HG02623 (cell line): ENCODE results near the gene ZNF831.

Experiments
- ATAC-seq: cut with Tn5 transposase; IDR thresholded peaks from one replicate; pipeline ENCODE4 v1.9.1; 2021; ENCODE audit warnings: moderate library complexity; ENCODE audit not compliant: unreplicated experiment

Gene ZNF831

GRCh38 chr20:59178983-59179595 lies 15.5 kb downstream of the ZNF831 start:
- ATAC-seq: no peak

DNA sequence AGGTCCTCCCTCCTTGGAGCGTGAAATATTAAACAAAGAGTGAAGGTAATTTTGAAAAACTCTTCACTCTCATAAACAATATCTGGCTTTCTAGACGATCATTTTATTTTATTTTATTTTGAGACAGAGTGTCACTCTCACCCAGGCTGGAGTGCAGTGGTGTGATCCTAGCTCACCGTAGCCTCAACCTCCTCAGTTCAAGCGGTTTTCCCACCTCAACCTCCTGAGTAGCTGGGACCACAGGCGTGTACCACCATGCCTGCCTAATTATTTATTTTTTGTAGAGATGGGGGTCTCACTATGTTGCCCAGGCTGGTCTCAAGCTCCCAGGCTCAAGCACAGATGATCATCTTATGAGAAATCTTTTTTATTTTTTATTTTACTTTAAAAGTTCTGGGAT lies 16.4 kb downstream of the ZNF831 start:
- ATAC-seq: no peak

GRCh38 chr20:59181936-59182335 lies 18.3 kb downstream of the ZNF831 start:
- no peak for ATAC-seq

DNA sequence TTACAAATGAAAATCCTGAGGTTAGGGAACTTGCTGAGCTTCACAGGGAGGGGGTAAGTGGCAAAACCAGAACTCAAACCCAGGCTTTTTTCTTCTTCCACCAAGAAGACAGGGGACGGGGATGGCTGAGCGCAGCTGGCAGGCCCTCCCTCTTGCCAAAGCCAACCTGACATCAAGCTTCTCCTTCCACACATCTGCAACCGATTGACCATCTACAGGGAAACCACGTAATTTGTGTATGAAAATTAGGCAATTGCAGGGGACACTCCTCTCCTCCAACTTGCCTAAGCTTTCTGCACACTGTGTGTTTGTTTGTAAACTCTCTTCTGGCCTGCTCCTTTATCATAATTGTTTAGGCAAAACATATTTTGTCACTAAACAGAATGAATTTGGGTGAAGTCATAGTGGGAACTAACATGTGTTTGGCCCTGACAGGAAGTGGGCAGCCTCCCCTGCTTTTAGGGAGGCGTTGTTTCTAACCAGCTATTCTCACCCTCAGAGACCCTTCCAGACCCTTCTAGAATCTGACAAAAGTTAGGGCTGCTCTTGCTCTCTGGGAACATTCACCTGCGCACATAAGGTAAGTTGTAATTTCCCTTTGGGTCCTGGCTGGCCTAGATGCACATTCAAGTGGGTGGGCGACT lies 18.9 kb downstream of the ZNF831 start:
- peak; percentile 52 for ATAC-seq

DNA sequence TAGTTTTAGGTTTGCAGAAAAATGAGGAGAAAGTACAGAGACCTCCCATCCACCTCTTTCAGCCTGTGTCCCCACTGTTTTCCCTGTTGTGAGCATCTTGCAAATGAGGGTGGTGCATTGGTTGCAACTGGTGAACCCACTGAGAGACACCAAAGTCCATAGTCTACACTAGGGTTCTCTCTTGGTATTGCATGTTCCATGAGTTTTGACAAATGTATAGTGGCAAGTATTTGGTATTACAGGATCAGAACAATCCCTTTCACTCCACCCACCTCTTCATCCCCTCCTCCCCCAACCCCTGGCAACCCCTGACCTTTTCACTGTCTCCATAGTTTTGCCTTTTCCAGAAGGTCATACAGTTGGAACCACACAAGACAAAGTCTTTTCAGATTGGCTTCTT lies 20.1 kb downstream of the ZNF831 start:
- ATAC-seq: no peak

GRCh38 chr20:59184880-59185447 lies 21.3 kb downstream of the ZNF831 start:
- ATAC-seq: no peak

DNA sequence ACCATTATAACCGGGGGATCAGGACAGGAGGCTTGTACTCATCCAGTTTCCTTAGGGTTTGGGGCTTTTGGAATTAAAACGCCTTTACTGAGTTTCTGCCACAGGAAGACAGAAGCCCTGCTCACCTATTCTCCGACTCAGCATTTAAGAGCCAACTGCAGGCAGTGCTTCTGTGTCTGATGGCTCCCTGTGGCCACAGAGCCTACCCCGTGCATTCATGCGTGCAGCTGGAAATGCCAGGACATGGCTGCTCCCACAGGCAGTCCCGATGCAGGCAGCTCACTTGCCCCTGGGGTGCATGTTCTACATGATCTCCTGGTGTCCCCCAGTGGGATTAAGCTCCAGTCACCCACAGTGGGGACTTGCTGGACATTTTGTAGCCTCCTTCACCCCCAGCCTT lies 22.2 kb downstream of the ZNF831 start:
- ATAC-seq: no peak

DNA sequence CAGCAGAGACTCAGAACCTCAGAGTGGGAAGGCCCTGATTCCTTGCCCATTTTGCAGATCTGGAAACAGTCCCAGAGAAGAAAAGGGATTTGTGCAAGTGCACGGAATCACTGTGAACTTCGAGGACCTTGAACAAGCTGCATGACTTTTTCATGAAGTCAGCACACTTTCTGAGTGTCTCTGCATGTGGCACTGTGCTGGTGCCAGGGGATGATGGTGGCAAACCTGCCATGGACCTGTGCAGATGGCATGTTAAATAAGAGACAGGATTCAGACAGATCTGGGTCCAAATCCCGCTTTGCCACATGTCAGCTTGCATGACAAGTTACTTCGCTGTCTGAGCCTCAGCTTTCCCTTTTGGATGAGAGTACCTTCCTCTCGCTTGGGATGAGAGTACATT lies 26.8 kb downstream of the ZNF831 start:
- no peak for ATAC-seq

DNA sequence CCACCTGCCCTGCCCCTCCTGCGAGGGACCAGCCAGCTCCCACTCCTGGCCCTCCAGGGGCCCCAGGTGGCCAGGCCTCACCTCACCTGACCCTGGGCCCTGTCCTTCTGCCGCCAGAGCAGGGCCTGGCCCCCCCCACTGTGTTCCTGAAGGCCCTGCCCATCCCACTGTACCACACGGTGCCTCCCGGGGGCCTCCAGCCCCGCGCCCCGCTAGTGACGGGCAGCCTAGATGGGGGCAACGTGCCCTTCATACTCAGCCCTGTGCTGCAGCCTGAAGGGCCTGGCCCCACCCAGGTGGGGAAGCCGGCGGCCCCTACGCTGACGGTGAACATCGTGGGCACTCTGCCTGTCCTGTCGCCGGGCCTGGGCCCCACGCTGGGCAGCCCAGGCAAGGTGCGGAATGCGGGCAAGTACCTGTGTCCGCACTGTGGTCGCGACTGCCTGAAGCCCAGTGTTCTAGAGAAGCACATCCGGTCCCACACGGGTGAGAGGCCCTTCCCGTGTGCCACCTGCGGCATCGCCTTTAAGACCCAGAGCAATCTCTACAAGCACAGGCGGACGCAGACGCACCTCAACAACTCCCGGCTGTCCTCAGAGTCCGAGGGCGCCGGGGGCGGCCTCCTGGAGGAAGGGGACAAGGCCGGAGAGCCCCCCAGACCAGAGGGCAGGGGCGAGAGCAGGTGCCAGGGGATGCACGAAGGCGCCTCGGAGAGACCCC lies 27.6 kb downstream of the ZNF831 start:
- no peak for ATAC-seq

DNA sequence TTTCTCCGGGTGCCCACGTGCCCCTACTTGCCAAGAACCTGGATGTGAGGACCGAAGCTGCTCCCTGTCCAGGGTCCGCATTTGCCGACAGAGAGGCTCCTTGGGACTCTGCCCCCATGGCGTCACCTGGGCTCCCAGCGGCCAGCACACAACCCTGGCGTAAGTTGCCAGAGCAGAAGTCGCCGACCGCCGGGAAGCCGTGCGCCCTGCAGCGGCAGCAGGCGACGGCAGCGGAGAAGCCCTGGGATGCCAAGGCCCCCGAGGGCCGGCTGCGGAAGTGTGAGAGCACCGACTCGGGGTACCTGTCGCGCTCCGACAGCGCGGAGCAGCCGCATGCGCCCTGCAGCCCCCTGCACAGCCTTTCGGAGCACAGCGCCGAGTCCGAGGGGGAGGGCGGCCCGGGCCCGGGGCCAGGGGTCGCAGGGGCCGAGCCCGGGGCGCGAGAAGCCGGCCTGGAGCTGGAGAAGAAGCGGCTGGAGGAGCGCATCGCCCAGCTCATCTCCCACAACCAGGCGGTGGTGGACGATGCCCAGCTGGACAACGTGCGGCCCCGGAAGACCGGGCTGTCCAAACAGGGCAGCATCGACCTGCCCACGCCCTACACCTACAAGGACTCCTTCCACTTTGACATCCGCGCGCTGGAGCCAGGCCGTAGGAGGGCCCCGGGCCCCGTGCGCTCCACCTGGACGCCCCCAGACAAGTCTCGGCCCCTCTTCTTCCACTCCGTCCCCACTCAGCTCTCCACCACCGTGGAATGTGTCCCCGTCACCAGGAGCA lies 28.3 kb downstream of the ZNF831 start:
- ATAC-seq: no peak

GRCh38 chr20:59192533-59192896 lies 28.9 kb downstream of the ZNF831 start:
- no peak for ATAC-seq

DNA sequence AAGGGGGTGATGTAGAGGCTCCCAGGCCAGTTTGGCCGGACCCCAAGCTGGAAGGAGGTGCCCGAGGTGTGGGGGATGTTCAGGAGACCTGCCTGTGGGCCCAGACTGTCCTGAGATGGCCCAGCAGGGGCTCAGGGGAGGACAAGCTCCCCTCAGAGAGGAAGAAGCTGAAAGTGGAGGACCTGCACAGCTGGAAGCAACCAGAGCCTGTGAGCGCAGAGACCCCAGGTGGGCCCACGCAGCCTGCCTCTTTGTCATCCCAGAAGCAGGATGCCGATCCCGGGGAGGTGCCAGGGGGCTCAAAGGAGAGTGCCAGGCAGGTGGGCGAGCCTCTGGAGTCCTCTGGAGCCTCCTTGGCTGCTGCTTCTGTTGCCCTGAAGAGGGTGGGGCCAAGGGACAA lies 29.7 kb downstream of the ZNF831 start:
- no peak for ATAC-seq

DNA sequence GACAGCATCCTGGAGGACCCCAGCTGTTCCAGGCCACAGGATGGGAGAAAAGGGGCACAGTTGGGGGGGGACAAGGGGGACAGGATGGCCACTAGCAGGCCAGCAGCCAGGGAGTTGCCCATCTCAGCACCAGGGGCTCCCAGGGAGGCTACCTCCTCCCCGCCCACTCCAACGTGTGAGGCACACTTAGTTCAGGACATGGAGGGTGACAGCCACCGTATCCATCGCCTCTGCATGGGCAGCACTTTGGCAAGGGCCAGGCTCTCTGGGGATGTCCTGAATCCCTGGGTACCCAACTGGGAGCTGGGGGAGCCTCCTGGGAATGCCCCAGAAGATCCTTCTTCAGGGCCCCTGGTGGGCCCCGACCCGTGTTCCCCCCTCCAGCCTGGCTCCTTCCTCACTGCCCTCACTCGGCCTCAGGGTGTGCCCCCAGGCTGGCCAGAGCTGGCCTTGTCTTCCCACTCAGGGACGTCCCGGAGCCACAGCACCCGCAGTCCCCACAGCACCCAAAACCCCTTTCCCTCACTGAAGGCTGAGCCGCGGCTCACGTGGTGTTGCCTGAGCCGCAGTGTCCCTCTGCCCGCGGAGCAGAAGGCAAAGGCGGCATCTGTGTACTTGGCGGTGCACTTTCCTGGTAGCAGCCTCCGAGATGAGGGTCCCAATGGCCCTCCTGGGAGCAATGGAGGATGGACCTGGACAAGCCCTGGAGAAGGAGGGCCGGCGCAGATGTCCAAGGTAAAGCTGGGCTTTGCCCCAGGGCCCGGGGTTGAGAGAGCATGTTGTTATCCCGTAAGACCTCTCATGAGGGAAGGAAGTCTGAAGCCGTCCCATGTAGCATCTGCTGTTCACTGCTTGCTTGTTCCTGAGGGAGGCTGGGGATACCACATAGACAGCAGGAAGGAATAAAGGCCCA lies 30.7 kb downstream of the ZNF831 start:
- ATAC-seq: no peak

GRCh38 chr20:59195316-59195993 lies 31.8 kb downstream of the ZNF831 start:
- no peak for ATAC-seq

DNA sequence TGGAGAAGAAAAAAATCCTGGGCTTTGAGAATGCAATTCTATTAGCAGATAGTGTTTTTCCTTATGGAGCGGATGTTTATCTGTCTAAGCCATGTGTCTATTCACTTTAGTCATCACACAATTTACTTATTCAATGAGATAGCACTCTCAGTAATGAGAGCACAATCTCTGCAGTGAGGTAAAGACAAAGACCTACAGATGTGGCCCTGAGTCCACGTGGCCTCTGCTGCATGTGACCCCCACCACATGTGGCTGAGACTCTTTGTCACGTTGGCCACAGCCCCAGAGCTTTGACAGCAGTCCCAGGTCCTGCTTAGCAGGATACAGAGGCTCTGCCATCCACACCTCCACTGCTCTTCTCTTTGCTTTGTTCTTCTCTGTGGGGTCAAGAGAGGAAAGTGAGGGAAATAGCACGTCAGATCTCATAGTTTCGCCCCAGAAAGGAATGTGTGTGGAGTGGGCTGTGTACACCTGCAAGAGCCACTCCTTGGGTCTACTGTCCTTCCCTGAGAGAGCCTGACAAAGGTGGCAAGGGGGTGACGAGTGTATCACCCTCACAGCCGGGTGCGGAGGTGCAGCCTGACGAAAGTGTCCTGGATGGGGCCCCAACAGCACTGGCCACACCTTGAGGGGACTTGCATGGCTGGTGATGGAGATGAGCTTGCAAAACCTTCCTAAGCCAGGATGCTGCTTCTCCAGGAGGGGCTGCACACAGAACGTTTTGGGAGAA lies 40.7 kb downstream of the ZNF831 start:
- ATAC-seq: no peak

- ATAC-seq: no peak
Measured at GRCh38 chr20:59205044-59205443, 41.4 kb downstream of the ZNF831 start.

- ATAC-seq: no peak
Measured at GRCh38 chr20:59207235-59207634, 43.6 kb downstream of the ZNF831 start.

DNA sequence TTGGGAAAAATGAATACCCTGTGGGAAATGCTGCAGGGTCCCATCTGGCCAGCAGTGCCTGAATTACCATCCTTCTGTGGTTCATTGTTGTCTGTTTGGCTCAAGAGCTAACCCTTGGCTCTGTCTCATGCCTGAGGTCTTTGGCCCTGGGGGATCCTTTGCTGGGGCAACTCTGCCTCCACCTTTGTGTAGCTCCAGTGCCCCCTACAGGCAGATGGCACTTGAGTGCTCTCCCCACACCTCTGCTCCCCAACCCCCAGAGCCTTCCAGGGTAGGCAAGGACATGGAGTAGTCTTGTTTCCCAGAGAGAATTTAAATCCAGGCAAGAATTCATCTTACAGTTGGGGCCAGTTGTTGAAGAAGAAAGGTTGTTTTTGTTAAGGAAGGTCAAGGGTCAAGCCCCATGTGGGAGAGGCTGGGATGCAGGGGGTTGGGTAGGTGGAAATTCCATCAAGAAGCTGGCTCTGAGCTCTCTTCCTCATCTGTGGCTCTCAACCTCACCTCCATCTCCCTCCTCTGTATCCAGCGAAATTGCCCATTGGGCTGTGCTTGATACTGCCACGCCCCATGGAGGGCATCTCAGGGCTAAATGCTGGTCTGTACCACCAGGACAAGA lies 44.2 kb downstream of the ZNF831 start:
- no peak for ATAC-seq

- no peak for ATAC-seq
Measured at GRCh38 chr20:59210186-59210585, 46.6 kb downstream of the ZNF831 start.
